IPS-18c (cell line): ENCODE data around the gene PLEKHH1.
A peak's percentile ranks its signal among the peaks of the same experiment; 100 is the strongest.

Experiments
- H3K4me3 ChIP-seq: 2 replicates; pipeline ENCODE4 v1.7.0; 2013; ENCODE audit warnings: low read depth, mild to moderate bottlenecking, low read length, moderate library complexity; ENCODE audit not compliant: insufficient read depth
- H3K9me3 ChIP-seq: one replicate; pipeline ENCODE4 v1.6.1; 2013; ENCODE audit warnings: mild to moderate bottlenecking, low read length, moderate library complexity; ENCODE audit not compliant: control insufficient read depth, insufficient read depth

The PLEKHH1 gene

GRCh38 chr14:67502867-67503266 lies 30.2 kb upstream of the PLEKHH1 start:
- no peaks in the 10 kb centered on the region for H3K9me3 ChIP-seq
- H3K4me3 ChIP-seq: no peak overlapping the region

DNA sequence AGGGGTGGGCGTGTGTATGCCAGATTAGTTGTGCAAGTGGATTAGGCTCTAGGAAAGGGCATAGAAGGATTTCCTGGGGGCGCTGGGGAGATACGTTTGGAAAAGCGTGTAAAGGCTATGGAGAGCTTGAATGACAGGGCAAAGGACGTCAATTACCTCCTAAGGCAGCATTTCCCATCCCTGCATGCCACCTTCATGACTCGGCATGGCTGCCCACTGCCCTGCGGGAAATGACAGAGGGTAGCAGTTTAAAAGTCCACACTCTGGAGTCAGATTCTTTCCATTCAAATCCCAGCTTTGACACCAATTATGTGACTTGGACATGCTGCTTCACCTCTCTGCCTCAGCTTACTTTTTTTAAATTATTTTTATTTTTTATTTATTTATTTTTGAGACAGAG lies 29.8 kb upstream of the PLEKHH1 start:
- no peaks in the 10 kb centered on the region for H3K9me3 ChIP-seq

GRCh38 chr14:67505254-67505653 lies 27.8 kb upstream of the PLEKHH1 start:
- H3K4me3 ChIP-seq: no peak overlapping the region
- no peaks in the 10 kb centered on the region for H3K9me3 ChIP-seq

More for the DNA sequence above, 29.8 kb upstream of the PLEKHH1 start:
- no peak overlapping the region for H3K4me3 ChIP-seq

DNA sequence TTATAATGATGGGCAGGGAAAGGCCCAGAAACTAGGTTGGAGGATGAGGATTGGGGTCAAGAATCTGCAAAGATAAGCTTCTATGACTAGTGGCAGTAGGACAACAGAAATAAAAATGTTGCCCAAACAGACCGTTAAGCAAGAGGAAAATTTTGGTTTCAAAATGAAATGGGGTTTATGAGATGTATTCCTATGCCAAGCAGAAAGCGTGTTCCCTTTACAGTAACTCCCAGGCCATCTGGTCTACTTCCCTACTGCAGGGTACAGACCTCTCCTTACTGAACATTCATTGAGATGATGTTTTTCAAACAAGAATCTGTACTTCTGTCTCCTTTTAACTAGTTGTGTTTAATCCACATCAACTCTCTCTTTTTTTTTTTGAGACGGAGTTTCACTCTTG lies 24.1 kb upstream of the PLEKHH1 start:
- Histone ChIP-seq H3K9me3 (no peaks in the 10 kb centered on the region), H3K4me3 (no peak overlapping the region)

GRCh38 chr14:67510121-67510520 lies 23.0 kb upstream of the PLEKHH1 start:
- no peaks in the 10 kb centered on the region for H3K9me3 ChIP-seq

DNA sequence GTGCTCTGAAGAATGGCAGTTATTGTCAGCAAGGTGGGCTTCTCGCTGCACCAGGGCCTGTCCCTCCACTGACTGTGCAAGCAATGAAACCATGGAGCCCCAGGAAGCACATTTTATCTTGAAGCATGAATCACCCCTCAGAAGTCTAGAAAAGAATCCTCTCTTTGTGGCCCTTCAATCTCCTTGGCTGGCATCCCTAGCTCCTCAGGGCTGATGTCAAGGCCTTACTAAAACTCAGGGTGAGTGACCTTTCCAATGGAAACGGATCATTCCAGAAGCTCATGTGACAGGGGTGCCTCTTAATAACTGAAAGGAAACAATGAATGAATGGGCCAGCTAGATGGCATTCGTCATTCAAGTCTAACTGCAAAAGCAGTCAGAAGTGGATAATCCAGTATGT lies 22.3 kb upstream of the PLEKHH1 start:
- H3K4me3 ChIP-seq: no peak overlapping the region
- H3K9me3 ChIP-seq: peaks cover 2% of the 10 kb centered on the region

More at GRCh38 chr14:67510121-67510520, 23.0 kb upstream of the PLEKHH1 start:
- no peak overlapping the region for H3K4me3 ChIP-seq

GRCh38 chr14:67512463-67513310 lies 20.4 kb upstream of the PLEKHH1 start:
- peaks cover 2% of the 10 kb centered on the region for H3K9me3 ChIP-seq
- no peak overlapping the region for H3K4me3 ChIP-seq

GRCh38 chr14:67513631-67514108 lies 19.4 kb upstream of the PLEKHH1 start:
- Histone ChIP-seq H3K4me3 (no peak overlapping the region), H3K9me3 (peaks cover 2% of the 10 kb centered on the region)

- peaks cover 2% of the 10 kb centered on the region for H3K9me3 ChIP-seq
- H3K4me3 ChIP-seq: peak overlapping the region; percentile 73; the same call in 1 of the 2 replicates
These were observed 18.9 kb upstream of the PLEKHH1 start for GRCh38 chr14:67514203-67514607.

- Histone ChIP-seq H3K9me3 (peaks cover 2% of the 10 kb centered on the region), H3K4me3 (peak overlapping the region; percentile 73)
These were observed 18.3 kb upstream of the PLEKHH1 start for GRCh38 chr14:67514650-67515385.

DNA sequence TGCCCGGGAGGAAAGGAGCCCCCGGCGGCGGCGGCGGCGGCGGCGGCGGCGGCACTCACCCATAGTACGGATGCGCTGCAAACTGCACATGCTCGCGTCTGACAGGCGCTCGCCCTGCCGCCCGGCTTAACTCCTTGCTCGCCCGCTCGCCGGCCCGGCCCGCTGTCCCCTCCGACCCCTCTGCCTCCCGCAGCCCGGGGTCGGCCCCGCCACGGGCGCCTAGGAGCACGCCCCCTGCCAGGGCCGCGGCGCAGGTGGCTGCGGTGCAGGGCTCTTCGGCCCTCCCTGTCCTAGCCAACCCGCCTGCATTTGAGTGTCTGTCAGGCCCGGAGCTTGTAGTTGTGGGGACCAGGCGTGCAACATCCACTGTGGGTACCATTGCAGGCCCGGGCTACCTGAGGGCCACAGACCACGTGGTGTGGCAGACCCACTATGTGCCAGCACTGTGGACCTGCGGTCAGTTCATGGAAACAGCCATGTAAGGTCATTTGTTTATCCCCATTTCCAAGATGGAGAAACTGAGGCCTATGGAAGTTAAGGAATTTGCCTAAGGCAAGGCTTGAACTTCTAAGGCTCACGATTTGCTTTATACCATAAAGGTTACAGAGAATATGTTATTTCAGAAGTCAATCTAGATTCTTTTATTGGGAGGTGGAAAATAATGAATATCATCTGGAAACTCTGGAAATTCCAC lies 17.6 kb upstream of the PLEKHH1 start:
- peaks cover 2% of the 10 kb centered on the region for H3K9me3 ChIP-seq
- H3K4me3 ChIP-seq: peak overlapping the region; percentile 73

GRCh38 chr14:67516676-67517075 lies 16.4 kb upstream of the PLEKHH1 start:
- H3K4me3 ChIP-seq: no peak overlapping the region
- H3K9me3 ChIP-seq: peaks cover 2% of the 10 kb centered on the region

DNA sequence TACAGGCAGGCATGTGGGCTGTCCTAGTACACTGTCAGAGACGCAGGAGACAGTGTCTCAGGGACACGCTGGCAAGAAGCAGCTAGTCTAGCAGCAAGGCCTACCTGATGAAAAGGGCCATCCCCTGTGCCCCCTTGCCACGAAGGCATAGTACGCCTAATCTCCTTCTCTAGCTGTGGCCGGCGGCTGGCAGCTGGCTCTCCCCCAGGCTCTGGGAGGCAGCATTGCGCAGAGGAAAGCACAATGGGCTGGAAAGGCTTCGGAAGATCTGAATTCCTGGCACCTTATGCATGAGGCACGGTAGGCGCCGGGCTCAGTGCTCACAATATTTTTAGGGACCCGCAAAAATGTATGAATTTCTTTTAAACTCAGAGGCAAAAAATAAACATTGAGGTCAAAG lies 16.0 kb upstream of the PLEKHH1 start:
- Histone ChIP-seq H3K9me3 (peaks cover 2% of the 10 kb centered on the region), H3K4me3 (no peak overlapping the region)

- Histone ChIP-seq H3K9me3 (peaks cover 2% of the 10 kb centered on the region), H3K4me3 (no peak overlapping the region)
These were observed 13.7 kb upstream of the PLEKHH1 start for GRCh38 chr14:67519406-67519805.

DNA sequence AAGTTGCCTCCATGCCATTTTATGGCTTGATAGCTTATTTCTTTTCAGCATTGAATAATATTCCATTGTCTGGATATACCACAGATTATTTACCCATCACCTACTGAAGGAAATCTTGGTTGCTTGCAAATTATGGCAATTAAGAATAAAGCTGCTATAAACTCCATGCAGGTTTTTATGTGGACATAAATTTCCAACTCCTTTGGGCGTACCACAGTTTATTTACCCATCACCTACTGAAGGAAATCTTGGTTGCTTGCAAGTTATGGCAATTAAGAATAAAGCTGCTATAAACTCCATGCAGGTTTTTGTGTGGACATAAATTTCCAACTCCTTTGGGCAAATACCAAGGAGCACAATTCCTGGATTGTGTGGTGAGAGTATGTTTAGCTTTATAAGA lies 12.6 kb upstream of the PLEKHH1 start:
- no peak overlapping the region for H3K4me3 ChIP-seq

GRCh38 chr14:67522270-67522669 lies 10.8 kb upstream of the PLEKHH1 start:
- no peaks in the 10 kb centered on the region for H3K9me3 ChIP-seq
- H3K4me3 ChIP-seq: no peak overlapping the region

More for the DNA sequence above, 12.6 kb upstream of the PLEKHH1 start:
- H3K9me3 ChIP-seq: peaks cover 2% of the 10 kb centered on the region

DNA sequence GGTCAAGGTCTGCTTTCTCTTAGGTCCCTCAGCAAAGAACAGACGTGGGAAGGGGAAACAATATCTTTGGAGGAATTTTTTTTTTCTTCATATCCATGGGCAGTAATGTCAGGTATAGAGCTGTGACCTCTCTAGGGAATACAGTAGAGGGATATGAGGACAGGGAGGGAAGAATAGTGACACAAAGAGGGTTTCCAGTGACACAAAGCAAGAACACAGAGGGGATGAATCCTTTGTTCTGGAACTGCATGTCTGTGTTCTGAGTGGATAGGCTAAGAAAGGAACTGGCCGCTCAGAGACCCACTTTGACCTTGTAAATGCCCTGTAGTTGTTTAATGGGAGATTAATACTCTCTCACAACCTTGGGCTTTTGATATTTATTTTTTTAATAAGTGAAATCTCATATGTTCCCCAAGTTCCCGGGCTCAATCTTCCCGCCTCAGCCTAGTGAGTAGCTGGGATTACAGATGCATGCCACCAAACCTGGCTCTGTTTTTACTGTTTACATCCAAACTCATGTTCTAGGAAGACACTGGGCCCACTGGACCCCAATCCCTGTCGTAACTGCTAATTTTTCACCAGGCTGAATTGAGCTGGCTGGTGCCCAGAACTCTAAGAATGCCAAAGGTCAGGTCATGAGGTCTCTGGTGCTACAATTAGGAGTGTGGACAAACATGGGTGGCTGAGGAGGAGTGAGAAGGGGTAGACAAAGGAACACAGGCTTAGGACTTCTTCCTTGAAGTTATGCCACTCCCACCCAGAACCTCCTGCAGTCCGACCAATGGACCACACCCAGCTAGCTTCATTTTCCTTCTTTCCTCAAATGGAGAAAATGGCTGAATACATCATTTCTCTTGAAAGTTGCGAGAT lies 9.1 kb upstream of the PLEKHH1 start:
- H3K9me3 ChIP-seq: no peaks in the 10 kb centered on the region
- no peak overlapping the region for H3K4me3 ChIP-seq
